Measurements from ENCODE around the gene DDIT4. TPM values are rescaled to one million over a fixed set of nuclear protein-coding genes. Genes with fewer than 3 reads are reported as not detected.

The DDIT4 gene
- polyA plus RNA-seq, 1 donor, result 65.6 TPM

- DNase-seq (ENCODE audit: low read depth), result no peak
Measured at GRCh38 chr10:72316748-72317435, 43.2 kb downstream of the DDIT4 start.

GRCh38 chr10:72318418-72319262 lies 44.9 kb downstream of the DDIT4 start:
- DNase-seq (ENCODE audit: low read depth), result no peak

GRCh38 chr10:72319416-72320254 lies 45.9 kb downstream of the DDIT4 start:
- DNase-seq (ENCODE audit: low read depth), result no peak

- DNase-seq (ENCODE audit: low read depth), result no peak
Measured at GRCh38 chr10:72320676-72321247, 47.0 kb downstream of the DDIT4 start.

- DNase-seq (ENCODE audit: low read depth), result no peak
Measured at GRCh38 chr10:72321248-72322029, 47.7 kb downstream of the DDIT4 start.

GRCh38 chr10:72322030-72322279 lies 48.2 kb downstream of the DDIT4 start:
- DNase-seq (ENCODE audit: low read depth), result no peak

- no peak for DNase-seq (ENCODE audit: low read depth)
Measured at GRCh38 chr10:72322280-72323058, 48.7 kb downstream of the DDIT4 start.

GRCh38 chr10:72323108-72323749 lies 49.5 kb downstream of the DDIT4 start:
- DNase-seq (ENCODE audit: low read depth), result no peak

- no peak for DNase-seq (ENCODE audit: low read depth)
Measured at GRCh38 chr10:72323771-72324191, 50.1 kb downstream of the DDIT4 start.

Other genes starting within 250 kb of the DDIT4 start
- 3.4 TPM for gene SPOCK2, start 185.4 kb upstream of the DDIT4 start, polyA plus RNA-seq (ENCODE audit: insufficient read length)
- 130 TPM for gene ANAPC16, start 57.9 kb upstream of the DDIT4 start, polyA plus RNA-seq (ENCODE audit: insufficient read length)
- 25.5 TPM for gene ASCC1, start 57.6 kb upstream of the DDIT4 start, polyA plus RNA-seq (ENCODE audit: insufficient read length)
- gene DNAJB12, start 81.0 kb downstream of the DDIT4 start, polyA plus RNA-seq (ENCODE audit: insufficient read length), result 22.3 TPM